OCI-LY7 (cell line): ENCODE results near the gene CCDC71L. TPM values are rescaled to one million over a fixed set of nuclear protein-coding genes. Genes with fewer than 3 reads are reported as not detected.

Source experiments
- BruUV-seq: library from RNA; stranded (reverse); fragments of 400-500 nt; replicated peaks from 2 replicates; lab custom pipeline; 2021; lab: Mats Ljungman, UMichigan
- CTCF ChIA-PET: fragments of 300-600 bp; sonication (Branson Sonifier 250); formaldehyde crosslinking; loops from one replicate; lab custom pipeline; 2022; ENCODE audit warnings: antibody characterized with exemption; ENCODE audit not compliant: unreplicated experiment; lab: Charles Lee
- POLR2A ChIA-PET: fragments of 300-600 bp; sonication (Branson Sonifier 250); formaldehyde crosslinking; loops from one replicate; lab custom pipeline; 2022; ENCODE audit warnings: antibody characterized with exemption; lab: Charles Lee
- DNase-seq: peaks from one replicate; pipeline ENCODE4 v3.0.0-alpha.2; 2015; ENCODE audit warnings: low spot score
- H2AFZ ChIP-seq: fragments of 200-600 bp; sonication (generic), shearing (Covaris generic); 2 replicates; pipeline ENCODE4 v1.6.1; 2014; ENCODE audit warnings: mild to moderate bottlenecking, antibody characterized with exemption, low read length, moderate library complexity
- H3K27ac ChIP-seq: fragments of 200-600 bp; sonication (generic); 2 replicates; pipeline ENCODE4 v1.5.1; 2014; ENCODE audit warnings: mixed run types, low read depth, mild to moderate bottlenecking, moderate library complexity, low read length, inconsistent platforms; ENCODE audit not compliant: poor library complexity, severe bottlenecking
- H3K36me3 ChIP-seq: fragments of 200-600 bp; sonication (generic); 2 replicates; pipeline ENCODE4 v1.6.1; 2014; ENCODE audit warnings: mild to moderate bottlenecking, antibody characterized with exemption, low read length, moderate library complexity, mixed read lengths; ENCODE audit not compliant: insufficient read depth
- H3K4me1 ChIP-seq: fragments of 200-600 bp; sonication (generic); 2 replicates; pipeline ENCODE4 v1.5.1; 2014; ENCODE audit warnings: mild to moderate bottlenecking, low read length; ENCODE audit not compliant: insufficient read depth, poor library complexity, severe bottlenecking
- H3K4me2 ChIP-seq: fragments of 200-600 bp; sonication (generic); 2 replicates; pipeline ENCODE4 v1.6.1; 2014; ENCODE audit warnings: mild to moderate bottlenecking, low read length
- H3K4me3 ChIP-seq: fragments of 200-600 bp; sonication (generic); 2 replicates; pipeline ENCODE4 v1.5.1; 2014; ENCODE audit warnings: mild to moderate bottlenecking, low read depth, low read length; ENCODE audit not compliant: poor library complexity, severe bottlenecking
- H3K79me2 ChIP-seq: fragments of 200-600 bp; sonication (generic); 2 replicates; pipeline ENCODE4 v1.6.1; 2016; ENCODE audit warnings: low read depth, mild to moderate bottlenecking, low read length, moderate library complexity, mixed read lengths; ENCODE audit not compliant: insufficient read depth
- H3K9me2 ChIP-seq: fragments of 200-600 bp; sonication (generic); 2 replicates; pipeline ENCODE4 v1.6.1; 2016; ENCODE audit warnings: mild to moderate bottlenecking, low read length, mixed read lengths; ENCODE audit not compliant: insufficient read depth
- H3K9me3 ChIP-seq: fragments of 200-600 bp; sonication (generic); 2 replicates; pipeline ENCODE4 v1.6.1; 2014; ENCODE audit warnings: mild to moderate bottlenecking, mixed run types, low read length, mixed read lengths
- H4K20me1 ChIP-seq: fragments of 200-600 bp; sonication (generic); 2 replicates; pipeline ENCODE4 v1.6.1; 2014; ENCODE audit warnings: mild to moderate bottlenecking, antibody characterized with exemption, low read length, moderate library complexity, mixed read lengths; ENCODE audit not compliant: insufficient read depth
- CTCF ChIP-seq: fragments of 200-600 bp; sonication (generic); conservative IDR thresholded peaks from 2 replicates; pipeline ENCODE4 v1.5.1; 2014; ENCODE audit warnings: mild to moderate bottlenecking, antibody characterized with exemption, low read length, moderate library complexity, mixed read lengths
- EZH2phosphoT487 ChIP-seq: fragments of 200-600 bp; sonication (generic); IDR thresholded peaks from 2 replicates; pipeline ENCODE4 v1.6.1; 2018; ENCODE audit warnings: low read depth, borderline replicate concordance, mild to moderate bottlenecking, mixed run types, antibody characterized with exemption, low read length, moderate library complexity, mixed read lengths
- intact Hi-C: fragments of 100-400 bp; cut with micrococcal nuclease; formaldehyde crosslinking; loops from one replicate; pipeline ENCODE4 v1.10.0; 2022; ENCODE audit not compliant: unreplicated experiment
- total RNA-seq, 2 experiments: library from RNA; depleted of rRNA in 1 of 2; stranded (reverse); fragments of >200 nt in 1 of 2; shearing (Covaris generic) in 1 of 2; gene quantifications; 2 replicates each; pipeline ENCODE4 v1.2.3, GENCODE V29; 2014 to 2022

Gene CCDC71L
- total RNA-seq, 2 experiments from 2014 or later, result 18.5 to 20.5 TPM

- ChIA-PET POLR2A (interaction anchor here (0.6 to 0.7 kb wide), 2 partner anchors 29 to 95 kb away, joined by 3 to 4 read pairs; no protein-coding TSS in a partner anchor), CTCF (no interaction called here)
- Histone ChIP-seq H3K9me3 (no peaks in the 10 kb centered on the region), H3K9me2 (no peaks in the 10 kb centered on the region), H3K4me1 (no peaks in the 10 kb centered on the region), H4K20me1 (no peaks in the 10 kb centered on the region), H3K4me2 (no peak overlapping the region), H3K4me3 (no peak overlapping the region), H3K36me3 (no peaks in the 10 kb centered on the region), H3K79me2 (no peaks in the 10 kb centered on the region), H3K27ac (no peak overlapping the region), H2AFZ (no peak overlapping the region)
- intact Hi-C loops, result no loop called here
- DNase-seq, result no peak
- TF ChIP-seq CTCF (no peak), EZH2phosphoT487 (no peak)
- no TSS peak for BruUV-seq
Observed at GRCh38 chr7:106622654-106623314, 38.2 kb downstream of the CCDC71L start.

GRCh38 chr7:106621393-106622132 lies 39.4 kb downstream of the CCDC71L start:
- no TSS peak for BruUV-seq
- intact Hi-C loops, result no loop called here
- no peak for TF ChIP-seq CTCF
- no peak for TF ChIP-seq EZH2phosphoT487
- no peaks in the 10 kb centered on the region for H3K36me3 ChIP-seq
- no peak overlapping the region for H3K4me3 ChIP-seq
- H3K4me2 ChIP-seq, result no peak overlapping the region
- DNase-seq, result no peak
- no peak overlapping the region for H2AFZ ChIP-seq
- no peak overlapping the region for H3K27ac ChIP-seq
- CTCF ChIA-PET, result no interaction called here
- no peaks in the 10 kb centered on the region for H3K9me2 ChIP-seq
- H3K4me1 ChIP-seq, result no peaks in the 10 kb centered on the region
- POLR2A ChIA-PET, result interaction anchor here (0.7 kb wide), 1 partner anchor 25 kb away, joined by 3 read pairs; no protein-coding TSS in a partner anchor
- H3K9me3 ChIP-seq, result no peaks in the 10 kb centered on the region
- no peaks in the 10 kb centered on the region for H3K79me2 ChIP-seq
- H4K20me1 ChIP-seq, result no peaks in the 10 kb centered on the region
